Fibroblast of skin of abdomen (primary cell): ENCODE data around the gene COL4A1.

Experiments
- DNase-seq: peaks from one replicate; pipeline ENCODE4 v3.0.0-alpha.2; 2013

Gene COL4A1

DNA sequence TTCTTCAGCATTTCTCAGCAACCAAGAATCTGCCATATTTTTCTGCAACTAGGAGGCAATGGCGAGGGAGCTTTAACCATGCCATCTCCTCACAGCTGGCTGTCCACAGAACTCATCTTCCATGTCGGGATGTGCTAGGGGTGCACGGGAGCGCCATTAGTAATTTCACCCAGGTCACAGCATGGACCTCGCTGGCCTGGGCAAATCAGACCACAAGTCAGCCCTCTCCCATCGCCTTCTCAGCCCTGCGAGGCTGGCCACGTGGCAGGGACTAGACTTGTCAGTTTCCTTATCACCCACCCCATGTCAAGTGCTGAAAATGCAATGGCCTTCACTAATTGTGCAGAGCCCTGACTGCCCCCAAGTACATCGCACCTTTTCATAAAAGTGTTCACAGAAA lies 15.7 kb downstream of the COL4A1 start:
- no peak for DNase-seq

GRCh38 chr13:110290826-110291225 lies 16.1 kb downstream of the COL4A1 start:
- DNase-seq: no peak

DNA sequence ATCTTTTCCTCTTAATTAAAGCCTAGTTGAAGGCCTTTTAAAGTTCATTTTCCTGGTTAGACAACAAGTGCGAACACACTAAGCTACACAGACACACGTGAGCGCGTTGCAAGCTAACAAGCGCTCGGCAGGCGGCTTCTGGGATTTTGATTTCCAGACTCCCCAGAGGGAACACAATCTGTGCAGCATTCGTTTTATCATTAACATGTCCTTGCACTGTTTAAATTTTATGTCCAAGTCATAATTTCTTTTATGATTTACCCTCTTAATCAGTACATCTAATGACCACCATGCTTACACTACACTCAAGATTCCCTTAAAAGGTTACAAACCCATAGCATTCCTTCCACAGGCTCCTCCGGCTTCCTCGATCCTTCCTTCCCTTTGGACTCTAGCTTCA lies 16.8 kb downstream of the COL4A1 start:
- DNase-seq: no peak

- no peak for DNase-seq
These were observed 17.3 kb downstream of the COL4A1 start for GRCh38 chr13:110289661-110290060.

DNA sequence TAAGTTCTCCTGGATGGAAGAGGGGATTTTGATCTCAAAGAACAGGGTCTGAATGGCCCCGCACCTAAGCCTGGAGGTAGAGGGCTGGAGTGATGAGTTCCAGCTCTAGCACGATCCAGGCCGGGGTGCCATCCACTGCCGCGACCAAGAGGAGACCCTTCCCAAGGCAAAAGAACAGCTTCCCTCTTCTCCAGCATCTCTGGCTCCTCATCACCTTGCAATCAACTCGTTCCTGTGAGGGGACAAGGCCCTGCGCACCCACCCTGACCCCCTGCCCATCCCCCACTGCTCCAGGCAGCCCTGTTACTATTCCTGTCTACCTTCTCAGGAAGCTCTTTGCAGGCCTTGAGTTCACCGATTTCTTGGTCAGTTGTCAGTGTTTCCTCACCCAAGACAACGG lies 17.8 kb downstream of the COL4A1 start:
- DNase-seq: no peak

DNA sequence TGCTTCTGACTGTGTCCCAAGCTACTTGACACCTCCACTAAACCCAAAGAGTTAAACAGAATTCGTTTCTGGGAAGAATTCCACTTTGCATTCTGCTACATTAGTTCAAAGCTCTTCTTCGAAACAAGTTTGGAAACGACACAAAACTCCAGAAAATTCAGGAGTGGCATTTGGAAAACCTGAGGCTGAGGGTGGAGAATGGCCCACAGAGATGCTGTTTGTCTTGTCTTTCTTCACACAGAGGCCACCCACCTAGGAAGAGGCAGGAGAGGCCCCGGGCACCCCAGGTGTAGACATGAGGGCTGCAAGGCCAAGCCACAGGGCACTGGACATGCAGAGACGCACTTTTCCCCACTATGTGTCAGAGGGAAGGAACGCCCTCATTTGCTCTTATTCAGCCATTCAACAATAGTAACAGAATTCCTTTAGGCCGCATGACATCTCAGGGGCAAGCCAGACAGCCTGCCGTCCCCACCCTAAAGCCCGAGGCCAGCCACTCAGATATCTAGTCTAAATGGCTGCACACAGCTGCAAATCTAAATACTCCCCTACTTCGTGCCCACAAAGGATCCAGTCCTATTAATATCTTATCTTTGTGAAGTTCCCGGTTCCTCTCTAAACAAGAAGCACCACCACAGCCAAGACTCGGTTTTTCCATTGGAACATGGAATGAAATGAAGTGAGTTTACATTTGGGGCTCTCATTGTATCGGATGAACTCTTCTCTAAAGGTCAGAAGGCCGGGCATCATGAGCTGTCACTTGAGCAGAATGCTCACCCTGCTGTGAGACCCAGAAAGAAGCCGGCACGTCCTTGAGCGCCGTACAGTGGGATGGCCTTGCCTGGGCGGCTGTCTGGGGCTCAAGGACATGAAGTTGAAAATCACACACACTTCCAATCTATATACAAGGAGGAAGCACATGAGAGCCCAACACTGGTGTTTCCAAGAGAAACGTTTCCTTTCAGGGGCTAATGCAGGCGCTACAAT lies 19.8 kb downstream of the COL4A1 start:
- DNase-seq: no peak

- DNase-seq: no peak
These were observed 20.7 kb downstream of the COL4A1 start for GRCh38 chr13:110285991-110286832.

DNA sequence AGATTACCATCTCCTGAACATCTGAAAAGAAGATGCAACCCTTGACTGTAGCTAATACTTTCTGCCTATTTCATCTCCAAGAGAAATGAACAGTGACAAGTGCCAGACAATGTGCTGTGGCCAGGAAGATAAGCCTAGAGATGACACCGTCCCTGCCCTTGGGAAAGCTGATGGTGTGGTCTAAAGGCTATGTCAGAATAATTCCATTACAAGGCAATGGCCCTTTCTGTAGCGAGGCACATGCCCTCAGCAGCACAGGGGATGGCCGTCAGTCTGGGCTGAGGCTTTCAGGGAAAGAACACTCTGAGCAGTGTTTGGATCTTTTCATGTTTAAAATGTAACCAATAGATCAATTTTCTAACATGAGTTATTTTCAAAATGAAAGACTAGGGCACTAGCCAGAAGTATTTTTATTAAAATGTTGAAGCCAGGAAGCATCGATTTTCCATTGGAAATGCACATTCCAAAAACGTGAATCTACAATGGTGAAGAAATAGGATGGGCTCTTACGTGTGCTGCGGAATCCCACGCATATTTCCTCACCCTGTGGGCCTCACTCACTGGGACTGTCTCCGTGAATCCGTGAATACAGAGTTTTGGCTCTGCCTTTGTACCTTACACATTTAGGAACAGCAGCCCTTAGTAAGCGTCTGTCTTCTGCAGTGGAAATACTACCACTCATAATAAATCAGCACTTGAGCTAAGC lies 22.0 kb downstream of the COL4A1 start:
- DNase-seq: peak; percentile 56

DNA sequence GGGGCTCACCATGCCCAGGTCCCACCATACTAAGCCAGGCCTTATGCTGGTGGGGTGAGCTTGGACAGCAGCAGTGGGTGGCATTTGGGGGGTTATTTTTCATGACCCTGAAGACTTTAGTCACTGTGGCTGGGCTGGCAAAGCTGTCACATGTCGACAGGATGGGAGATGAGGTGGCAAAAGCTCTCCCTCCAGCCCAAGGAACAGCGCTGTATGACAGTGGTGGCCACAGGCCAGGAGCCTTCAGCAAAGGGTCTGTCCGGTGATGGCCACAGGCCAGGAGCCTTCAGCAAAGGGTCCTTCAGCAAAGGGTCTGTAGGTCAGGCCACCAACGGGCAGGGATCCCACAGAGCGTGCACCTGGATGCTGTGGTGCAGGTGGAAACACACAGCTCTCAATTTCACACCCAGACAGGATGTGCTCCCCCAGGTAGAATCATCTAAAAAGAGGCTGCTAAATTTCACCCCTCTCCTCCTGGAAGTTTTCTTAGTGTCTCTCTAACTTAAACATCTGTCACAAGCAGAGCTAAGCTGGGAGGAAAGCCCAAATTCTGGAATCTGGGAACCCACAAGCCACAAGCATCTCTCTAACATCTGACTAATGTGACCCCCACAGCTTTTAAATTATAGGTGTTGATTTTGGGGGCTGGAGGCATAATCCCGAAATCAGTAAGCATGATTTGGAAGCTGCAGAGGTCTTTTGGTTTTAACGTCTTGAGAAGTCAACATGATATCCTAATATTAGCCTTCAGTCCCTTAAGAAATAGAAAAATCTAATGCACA lies 23.0 kb downstream of the COL4A1 start:
- peak; percentile 97 for DNase-seq

DNA sequence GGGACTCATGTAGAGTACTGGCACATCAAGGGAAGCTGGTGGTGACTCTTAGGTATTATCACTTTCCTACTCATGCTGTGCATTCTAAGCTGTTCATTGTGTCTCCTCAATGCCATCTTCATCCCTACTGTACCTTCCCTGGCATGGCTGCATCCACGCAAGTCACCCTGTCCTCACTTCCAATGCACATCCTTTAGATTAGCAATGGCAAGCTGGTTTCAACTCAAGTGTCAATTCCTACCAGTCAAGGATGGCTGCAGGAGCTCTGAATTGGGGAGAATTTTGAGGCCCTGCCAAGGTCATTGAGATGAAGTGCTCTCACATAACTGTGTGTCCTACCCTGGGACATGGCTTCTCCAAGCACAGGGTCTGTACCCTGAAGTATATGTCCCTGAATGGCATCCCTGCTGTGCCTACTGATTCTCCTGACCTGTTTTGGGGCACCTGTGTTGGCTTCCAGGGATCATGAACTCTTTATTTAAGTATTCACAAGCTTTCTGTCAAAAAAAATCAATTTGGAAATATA lies 24.6 kb downstream of the COL4A1 start:
- no peak for DNase-seq

- DNase-seq: no peak
These were observed 25.2 kb downstream of the COL4A1 start for GRCh38 chr13:110281736-110282135.

- DNase-seq: no peak
These were observed 25.8 kb downstream of the COL4A1 start for GRCh38 chr13:110280985-110281688.

DNA sequence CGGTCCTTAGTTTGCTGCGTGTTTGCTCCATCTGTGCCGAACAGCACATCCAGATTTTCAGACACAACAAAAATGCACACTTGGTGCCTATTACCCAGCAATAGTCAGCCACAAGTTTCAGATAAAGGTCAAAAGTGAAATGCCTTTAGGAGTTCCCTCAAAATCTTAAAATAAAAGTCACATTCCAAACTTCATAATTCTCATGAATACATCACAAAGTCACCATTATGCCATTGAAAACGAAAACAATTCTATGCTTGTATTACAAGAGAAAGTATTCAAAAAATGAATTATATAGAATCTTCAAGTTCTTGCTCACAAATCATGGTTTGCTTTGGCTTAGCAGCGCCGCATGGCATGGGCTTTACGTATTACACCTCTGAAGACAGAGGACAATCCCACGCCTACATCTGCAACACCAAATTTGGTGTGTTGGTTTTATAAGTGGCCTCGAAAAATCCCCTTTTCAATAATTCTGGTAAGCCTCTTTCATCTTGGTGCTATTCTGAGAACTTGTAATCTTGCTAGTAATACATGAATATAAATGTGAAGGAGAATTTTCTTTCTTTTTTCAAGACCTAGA lies 26.6 kb downstream of the COL4A1 start:
- no peak for DNase-seq

DNA sequence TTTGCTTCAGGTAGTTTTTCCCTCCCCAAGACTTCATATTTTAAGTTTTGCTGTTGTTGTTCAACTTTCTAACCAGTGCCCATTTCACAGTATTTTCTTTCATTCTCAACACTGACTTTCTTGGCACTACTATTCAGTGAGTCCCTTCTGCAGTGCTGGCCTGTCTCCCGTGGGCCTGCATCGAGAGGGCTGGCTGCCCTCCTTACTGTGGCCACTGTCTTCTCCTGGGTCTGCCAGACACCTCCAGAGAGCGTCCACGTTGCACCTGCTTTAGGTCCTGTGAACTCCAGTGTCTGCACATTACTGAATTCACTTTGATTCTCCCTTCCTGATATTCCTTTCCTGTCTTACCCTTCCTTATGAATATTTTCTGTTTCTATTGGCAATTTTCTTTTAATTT lies 27.3 kb downstream of the COL4A1 start:
- DNase-seq: no peak

GRCh38 chr13:110278859-110279258 lies 28.1 kb downstream of the COL4A1 start:
- no peak for DNase-seq

DNA sequence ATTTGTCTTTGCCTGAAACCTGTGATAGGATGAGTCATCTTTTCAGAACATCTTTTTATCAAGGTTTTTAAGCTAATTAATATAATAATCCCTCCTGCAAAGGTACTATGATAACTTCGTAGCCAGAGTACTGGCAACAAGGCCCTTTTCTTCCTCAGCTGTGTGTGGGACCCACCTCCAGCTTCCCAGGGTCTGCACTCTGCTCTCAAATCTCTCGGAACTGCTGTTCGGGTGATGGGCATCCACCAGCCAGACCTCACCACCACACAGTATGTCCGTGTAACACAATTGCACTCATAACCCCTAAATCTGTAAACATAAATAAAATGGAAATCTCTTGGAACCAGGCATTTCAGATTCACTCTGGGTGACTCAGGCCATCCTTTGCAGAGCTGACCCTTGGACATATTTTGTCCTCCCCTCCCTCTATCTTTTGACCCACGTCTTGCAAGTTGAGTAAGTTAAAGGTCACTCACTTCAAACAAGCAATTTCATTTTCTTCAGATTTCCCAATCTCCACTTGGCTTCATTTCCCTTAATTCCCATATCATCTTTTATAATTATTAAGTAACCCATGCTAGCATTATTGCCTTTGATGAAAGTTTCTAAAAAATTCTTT lies 29.5 kb downstream of the COL4A1 start:
- no peak for DNase-seq

GRCh38 chr13:110276553-110276950 lies 30.4 kb downstream of the COL4A1 start:
- DNase-seq: no peak

DNA sequence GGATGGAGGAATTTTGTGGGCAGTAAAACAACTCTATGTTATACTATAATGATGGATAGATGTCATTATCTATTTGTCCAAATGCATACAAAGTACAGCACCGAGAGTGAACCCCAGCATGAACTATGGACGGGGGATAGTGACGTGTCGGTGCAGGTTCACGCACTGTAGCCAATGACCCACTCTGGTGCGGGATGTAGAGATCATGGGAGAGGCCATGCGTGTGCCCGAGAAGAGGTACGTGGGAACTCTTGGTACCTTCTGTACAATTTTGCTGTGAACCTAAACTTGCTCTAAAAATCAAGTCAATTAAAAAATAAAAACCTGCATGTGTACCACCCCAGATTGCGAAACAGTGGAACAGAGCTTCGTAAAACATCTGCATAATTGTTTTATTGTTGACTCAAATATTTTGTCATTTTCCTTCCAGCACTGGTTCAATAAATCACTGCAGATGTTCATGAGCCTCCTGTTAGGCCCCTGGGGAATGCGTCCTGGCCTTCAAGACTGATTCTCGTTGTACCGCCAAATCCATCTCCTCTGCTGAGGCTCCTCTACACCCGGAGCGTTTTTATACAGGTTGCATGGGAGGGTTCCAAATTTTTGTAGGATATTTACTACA lies 30.9 kb downstream of the COL4A1 start:
- DNase-seq: no peak

DNA sequence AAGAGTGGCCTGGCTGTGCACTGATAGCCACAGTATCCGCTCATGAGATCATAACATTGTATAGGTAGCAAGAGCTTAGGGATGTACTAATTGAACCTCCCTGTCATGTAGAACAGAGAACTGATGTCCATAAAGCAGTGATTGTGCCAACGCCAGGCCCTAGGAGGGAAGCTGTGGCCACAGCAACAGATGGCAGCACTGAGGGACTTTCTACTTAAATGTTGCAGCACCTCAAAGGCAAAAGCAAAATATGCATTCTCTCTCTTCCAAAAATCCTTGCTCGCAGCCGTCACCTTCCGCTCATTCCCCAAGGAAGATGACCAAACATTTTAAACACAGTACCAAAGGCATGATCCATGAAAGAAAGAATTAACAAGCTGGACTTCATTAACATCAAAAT lies 32.3 kb downstream of the COL4A1 start:
- DNase-seq: no peak

DNA sequence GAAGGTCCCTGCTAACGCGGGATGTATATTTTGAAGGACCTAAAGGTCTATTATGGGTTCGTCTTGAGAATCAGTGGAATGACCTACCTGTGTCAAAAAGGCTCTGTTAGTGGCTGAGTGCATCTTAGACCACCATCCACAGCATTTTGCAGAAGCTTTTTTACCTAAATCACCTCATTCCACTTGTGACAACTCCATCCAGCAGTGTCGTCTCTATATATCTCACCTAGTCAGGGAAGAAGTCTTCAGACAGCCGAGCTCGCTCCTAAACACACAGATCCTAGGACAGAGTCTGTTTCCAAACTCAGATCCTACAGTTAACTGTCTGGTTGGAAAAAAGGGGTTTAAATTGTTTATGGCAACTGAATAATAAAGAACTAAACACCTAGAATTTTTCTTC lies 33.7 kb downstream of the COL4A1 start:
- DNase-seq: no peak
